Measurements from ENCODE around the gene RPL32. TPM values are rescaled to one million over a fixed set of nuclear protein-coding genes. Genes with fewer than 3 reads are reported as not detected.

Gene RPL32
- total and polyA plus RNA-seq, 2 of the 4 experiments (the other 2 are of a cell fraction) = 566 to 1,856 TPM

- H3K4ac ChIP-seq (ENCODE audit: low read depth, low read length) = no peak overlapping the region
- H2BK5ac ChIP-seq (ENCODE audit: low read depth, low read length, poor library complexity, severe bottlenecking) = no peak overlapping the region
- H3K4me3 ChIP-seq (ENCODE audit: insufficient read depth, low read depth, low read length) = no peak overlapping the region
- H4K91ac ChIP-seq (ENCODE audit: insufficient read depth, low read depth, low read length) = no peak overlapping the region
- H3K79me1 ChIP-seq (ENCODE audit: low read depth in 1 of 2, low read length in 2 of 2) = no peaks in the 10 kb centered on the region; a peak in 1 of 4 replicates
- H2BK15ac ChIP-seq (ENCODE audit: low read depth, low read length) = no peak overlapping the region
- peaks cover 3% of the 10 kb centered on the region; the same call in 1 of the 2 replicates for H3K9me1 ChIP-seq (ENCODE audit: insufficient read depth, low read length)
- H2BK20ac ChIP-seq (ENCODE audit: low read depth, low read length) = no peak overlapping the region
- ATAC-seq (ENCODE audit: low read depth) (no peak), DNase-seq (no peak)
- H4K5ac ChIP-seq (ENCODE audit: low read depth, low read length) = no peak overlapping the region
- TF ChIP-seq USF2 (IDR thresholded peaks at IDR 0.05; ENCODE audit: low read depth, low read length) (no peak), CTCF (conservative IDR thresholded peaks at IDR 0.05; ENCODE audit: low read depth, low read length) (no peak), SMC3 (IDR thresholded peaks at IDR 0.05; ENCODE audit: low read depth, low read length) (no peak), RFX5 (IDR thresholded peaks at IDR 0.05; ENCODE audit: low read depth, low read length) (no peak), RCOR1 (IDR thresholded peaks at IDR 0.05; ENCODE audit: insufficient replicate concordance, low read length) (no peak), MAFK (IDR thresholded peaks at IDR 0.05; ENCODE audit: low read depth, low read length) (no peak), CHD1 (IDR thresholded peaks at IDR 0.05; ENCODE audit: low read depth, low read length) (no peak), RAD21 (IDR thresholded peaks at IDR 0.05; ENCODE audit: low read length) (no peak), FOS (IDR thresholded peaks at IDR 0.05; ENCODE audit: low read depth, low read length) (no peak), POLR2A (IDR thresholded peaks at IDR 0.05; ENCODE audit: low read depth, low read length) (no peak), MAZ (IDR thresholded peaks at IDR 0.05; ENCODE audit: borderline replicate concordance, low read depth, low read length) (no peak), MXI1 (IDR thresholded peaks at IDR 0.05; ENCODE audit: borderline replicate concordance, low read depth, low read length) (no peak), CEBPB (IDR thresholded peaks at IDR 0.05; ENCODE audit: low read depth, low read length) (no peak), NFE2L2 (IDR thresholded peaks at IDR 0.05; ENCODE audit: low read depth, low read length) (no peak)
- no peak overlapping the region for H3K23ac ChIP-seq (ENCODE audit: low read depth, low read length)
- H3K56ac ChIP-seq (ENCODE audit: extremely low read depth, insufficient read depth, low read length) = no peak overlapping the region
- no peak overlapping the region for H3K4me2 ChIP-seq (ENCODE audit: low read depth, low read length)
- no peaks in the 10 kb centered on the region for H3K9me3 ChIP-seq (ENCODE audit: control insufficient read depth, insufficient read depth, low read length)
- no peak overlapping the region for H3K18ac ChIP-seq (ENCODE audit: low read depth, low read length)
- no peak overlapping the region for H2AFZ ChIP-seq (replicated peaks; ENCODE audit: low read length, poor library complexity)
- no peak overlapping the region for H2BK120ac ChIP-seq (ENCODE audit: low read depth, low read length)
- POLR2A ChIA-PET (ENCODE audit: unreplicated experiment) = no interaction called here
- H3K9ac ChIP-seq (ENCODE audit: low read depth, low read length) = no peak overlapping the region
- H3K36me3 ChIP-seq (ENCODE audit: control insufficient read depth, insufficient read depth, low read length) = peaks cover 19% of the 10 kb centered on the region; the same call in 1 of the 2 replicates
- in situ Hi-C loops (cut with MboI; ENCODE audit: low sequenced_read_pairs) (no loop called here), intact Hi-C loops (cut with micrococcal nuclease) (loop anchor here (1.0 kb wide), 1 partner anchor 68 kb away; no protein-coding TSS in a partner anchor), dilution Hi-C loops (cut with HindIII; ENCODE audit: low sequenced_read_pairs, unreplicated experiment) (no loop called here)
- no peak overlapping the region for H3K14ac ChIP-seq (replicated peaks; ENCODE audit: low read depth, low read length)
- no peaks in the 10 kb centered on the region for H4K20me1 ChIP-seq (ENCODE audit: insufficient read depth, low read length)
- no peak overlapping the region for H2AK9ac ChIP-seq (replicated peaks; ENCODE audit: low read depth, low read length, poor library complexity)
- no peak overlapping the region for H2AK5ac ChIP-seq (ENCODE audit: low read depth, low read length)
- CTCF ChIA-PET = interaction anchor here (0.7 kb wide), 1 partner anchor 9 kb away, joined by 3 read pairs; no protein-coding TSS in a partner anchor
- BruUV-seq (replicated peaks) = no TSS peak
- H4K8ac ChIP-seq (ENCODE audit: low read depth in 2 of 2, low read length in 2 of 2) = no peak overlapping the region
- WGBS, 2 experiments (ENCODE audit: extremely low coverage in 2 of 2, insufficient read length in 1 of 2) = no CpG with 5 or more reads among the region's 7 CpGs
- H3K27ac ChIP-seq (ENCODE audit: insufficient read depth, low read length) = no peak overlapping the region
- H3K27me3 ChIP-seq (ENCODE audit: control insufficient read depth, insufficient read depth, low read length) = no peaks in the 10 kb centered on the region
- H3K4me1 ChIP-seq (ENCODE audit: control insufficient read depth, insufficient read depth, low read length) = no peaks in the 10 kb centered on the region; the same call in 1 of the 2 replicates
Measured at GRCh38 chr3:12824299-12824698, 17.1 kb downstream of the RPL32 start.
